HG02852 (cell line): ENCODE measurements around the gene LRRC4C.
"Not testable (repeated sequence)": the region's sequence is repeated elsewhere in the genome, so short reads cannot be mapped to it uniquely, and the experiment has no call there.

Experiments
- ATAC-seq: cut with Tn5 transposase; IDR thresholded peaks from one replicate; pipeline ENCODE4 v1.9.1; 2021; ENCODE audit warnings: mild to moderate bottlenecking, moderate library complexity; ENCODE audit not compliant: unreplicated experiment

Gene LRRC4C

DNA sequence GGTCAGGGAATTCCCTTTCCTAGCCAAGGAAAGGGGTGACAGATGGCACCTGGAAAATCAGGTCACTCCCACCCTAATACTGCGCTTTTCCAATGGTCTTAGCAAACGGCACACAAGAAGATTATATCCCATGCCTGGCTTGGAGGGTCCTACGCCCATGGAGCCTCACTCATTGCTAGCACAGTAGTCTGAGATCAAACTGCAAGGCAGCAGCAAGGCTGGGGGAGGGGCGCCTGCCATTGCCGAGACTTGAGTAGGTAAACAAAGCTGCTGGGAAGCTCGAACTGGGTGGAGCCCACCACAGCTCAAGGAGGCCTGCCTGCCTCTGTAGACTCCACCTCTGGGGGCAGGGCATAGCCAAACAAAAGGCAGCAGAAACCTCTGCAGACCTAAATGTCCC, 548.7 kb downstream of the LRRC4C start:
- not testable (repeated sequence) for ATAC-seq

DNA sequence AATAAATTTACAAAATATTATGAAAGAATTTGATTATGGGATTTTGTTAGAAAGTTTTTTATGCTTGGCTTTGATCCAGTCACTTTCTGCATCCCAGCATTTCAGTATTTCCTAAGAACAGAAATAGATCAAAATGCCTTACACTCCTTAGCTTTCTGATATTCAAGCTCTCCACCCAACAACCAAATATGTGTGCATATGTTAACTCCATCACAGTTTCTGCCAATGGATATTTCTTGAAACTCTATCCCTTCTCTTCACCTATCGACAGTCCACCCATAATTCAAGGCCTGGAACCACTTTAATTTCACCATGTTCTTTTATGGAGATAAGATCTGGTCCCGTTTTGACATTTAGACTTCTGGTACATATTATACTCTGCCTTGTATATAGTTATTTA, 565.0 kb downstream of the LRRC4C start:
- ATAC-seq: no peak

DNA sequence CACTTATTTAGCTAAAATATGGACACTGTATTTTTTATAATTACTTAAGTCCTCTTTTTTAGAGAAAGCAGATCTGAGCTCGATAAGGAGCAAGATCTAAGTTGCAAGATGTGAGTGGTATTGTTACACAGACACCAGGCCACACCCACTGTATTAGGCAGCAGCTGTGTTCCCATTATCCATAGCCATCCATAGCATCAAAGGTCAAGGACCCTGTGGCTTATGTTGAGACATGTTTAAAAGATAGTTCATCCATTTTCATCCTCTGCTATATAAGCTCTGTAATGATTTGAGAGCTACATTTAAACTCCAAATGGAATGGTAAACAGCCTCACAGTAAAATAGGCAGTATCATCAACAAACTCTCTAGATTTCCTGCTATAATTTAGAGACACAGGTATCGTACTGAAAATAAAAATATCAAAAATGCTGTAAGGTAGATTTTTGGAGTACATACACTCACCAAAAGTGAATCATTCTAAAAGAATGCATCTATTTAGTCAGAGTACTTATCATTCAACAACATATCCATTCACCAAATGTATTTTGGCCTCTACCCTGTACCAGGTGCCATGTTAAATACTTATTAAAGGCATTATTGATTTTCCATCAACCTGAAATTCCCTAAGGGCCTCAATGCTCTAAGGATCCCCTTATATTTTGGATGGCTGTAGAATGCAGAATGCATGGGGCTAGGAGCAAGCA, 574.0 kb downstream of the LRRC4C start:
- ATAC-seq: no peak

DNA sequence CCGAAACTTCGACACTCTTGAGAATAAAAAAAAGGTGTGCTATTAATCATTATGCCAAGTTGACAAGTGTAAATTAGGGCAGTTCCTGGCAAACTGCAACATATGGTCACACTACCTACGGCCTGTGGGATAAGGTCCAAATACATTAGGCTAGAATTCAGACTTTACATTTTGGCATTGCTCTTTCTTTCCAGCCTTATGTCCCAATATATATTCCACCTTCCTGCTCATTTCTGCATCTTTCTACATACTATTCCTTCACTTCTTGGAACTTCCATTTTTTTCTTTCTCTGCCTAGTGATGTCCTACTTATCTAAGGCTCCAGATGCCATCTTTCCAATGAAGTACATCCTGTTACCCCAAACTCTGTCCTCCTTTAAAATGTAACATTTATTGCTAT, 577.2 kb downstream of the LRRC4C start:
- ATAC-seq: no peak

DNA sequence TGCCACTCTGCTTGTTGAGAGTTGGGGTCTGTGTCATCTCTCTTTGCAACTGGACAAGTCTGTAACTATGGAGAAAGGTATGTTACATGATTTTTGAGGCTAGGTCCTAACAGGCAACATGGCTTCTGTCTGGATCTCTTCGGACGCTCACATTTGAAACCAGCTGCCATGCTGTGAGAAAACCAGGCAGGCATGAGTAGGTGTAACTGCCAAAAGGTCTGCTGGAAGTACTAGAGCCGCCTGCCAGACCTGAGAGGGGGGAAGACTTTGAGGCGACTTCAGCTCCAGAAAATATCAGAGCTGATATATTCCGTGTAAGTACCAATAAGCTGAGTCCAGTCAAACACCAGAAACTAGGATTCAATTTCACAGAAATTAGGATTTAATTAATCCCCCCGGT, 579.5 kb downstream of the LRRC4C start:
- no peak for ATAC-seq

DNA sequence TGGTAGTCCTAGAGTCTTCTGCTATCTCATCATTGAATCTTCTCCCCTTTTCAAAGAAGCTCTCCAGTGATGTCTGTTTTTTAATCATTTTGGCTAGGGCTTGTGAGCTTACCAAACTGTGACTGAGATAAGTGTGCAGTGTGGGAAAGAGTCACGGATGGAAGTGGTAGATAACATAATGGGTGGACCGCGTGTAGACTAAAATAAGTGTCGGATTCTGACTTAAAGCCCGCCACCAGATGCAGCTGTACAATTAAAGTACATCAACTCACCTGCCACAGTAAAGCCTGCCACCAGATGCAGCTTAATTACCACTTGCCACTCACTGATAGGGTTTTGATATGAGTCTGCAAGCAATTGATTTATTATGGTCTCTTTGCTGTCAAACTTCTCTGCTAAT, 581.5 kb downstream of the LRRC4C start:
- ATAC-seq: no peak

DNA sequence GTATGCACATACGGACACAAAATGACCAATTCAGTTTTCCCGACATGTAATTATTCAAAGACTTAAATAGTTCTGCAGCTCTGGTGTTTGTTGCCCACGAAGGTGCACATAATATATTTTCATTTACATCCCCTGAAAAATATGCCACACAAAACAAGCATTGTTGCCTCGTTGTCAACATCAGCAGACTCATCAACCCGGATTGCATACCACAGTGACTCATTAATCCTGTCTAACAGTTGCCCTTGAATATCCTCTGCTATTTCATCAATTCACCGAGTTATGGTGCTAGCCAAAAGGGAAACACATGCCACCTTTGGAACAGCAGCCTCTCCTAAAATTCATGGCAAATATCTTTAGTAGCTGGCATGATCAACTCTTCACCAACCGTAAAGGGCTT, 582.2 kb downstream of the LRRC4C start:
- no peak for ATAC-seq

DNA sequence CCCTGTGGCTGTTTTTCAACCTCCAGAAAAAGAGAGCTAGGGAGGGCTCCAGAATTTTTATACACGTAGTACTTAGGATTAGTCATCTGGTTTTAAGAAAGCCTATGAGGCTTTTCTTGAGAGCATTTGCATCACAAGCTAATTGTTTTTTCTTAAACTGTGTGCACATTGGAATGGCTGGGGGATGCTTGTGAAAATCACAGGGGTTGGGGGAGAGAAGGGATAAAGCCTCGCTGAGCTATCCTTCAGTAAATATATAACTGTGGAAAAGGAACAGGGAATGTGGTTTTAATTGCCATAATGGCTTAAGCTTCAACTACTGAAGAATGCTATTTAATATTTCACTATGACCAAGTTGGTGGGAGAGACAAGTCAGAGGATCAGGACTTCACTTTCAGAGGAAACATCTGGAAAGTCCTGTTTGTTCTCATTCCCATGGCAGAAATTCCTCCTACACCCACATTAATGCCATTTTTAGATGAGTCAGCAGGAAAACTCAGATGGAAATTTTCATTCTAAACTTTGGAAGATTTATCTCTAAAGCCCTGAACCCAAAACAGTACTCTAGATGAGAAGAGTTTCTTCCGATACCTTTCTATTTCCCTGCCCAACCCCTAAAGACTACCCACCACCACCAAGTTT, 591.3 kb downstream of the LRRC4C start:
- ATAC-seq: no peak

DNA sequence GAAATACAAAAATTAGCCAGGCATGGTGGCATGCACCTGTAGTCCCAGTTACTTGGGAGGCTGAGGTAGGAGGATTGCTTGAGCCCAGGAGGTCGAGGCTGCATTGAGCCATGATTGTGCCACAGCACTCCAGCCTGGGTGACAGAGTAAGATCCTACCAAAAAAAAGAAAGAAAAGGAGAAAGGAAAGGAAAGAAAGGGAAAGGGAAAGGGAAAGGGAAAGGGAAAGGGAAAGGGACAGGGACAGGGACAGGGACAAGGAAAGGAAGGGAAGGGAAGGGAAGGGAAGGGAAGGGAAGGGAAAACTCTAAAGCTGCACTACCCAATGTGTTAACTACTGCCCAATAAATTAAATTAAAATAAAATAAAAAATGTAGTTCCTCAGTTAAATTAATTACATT, 601.7 kb downstream of the LRRC4C start:
- ATAC-seq: not testable (repeated sequence)

DNA sequence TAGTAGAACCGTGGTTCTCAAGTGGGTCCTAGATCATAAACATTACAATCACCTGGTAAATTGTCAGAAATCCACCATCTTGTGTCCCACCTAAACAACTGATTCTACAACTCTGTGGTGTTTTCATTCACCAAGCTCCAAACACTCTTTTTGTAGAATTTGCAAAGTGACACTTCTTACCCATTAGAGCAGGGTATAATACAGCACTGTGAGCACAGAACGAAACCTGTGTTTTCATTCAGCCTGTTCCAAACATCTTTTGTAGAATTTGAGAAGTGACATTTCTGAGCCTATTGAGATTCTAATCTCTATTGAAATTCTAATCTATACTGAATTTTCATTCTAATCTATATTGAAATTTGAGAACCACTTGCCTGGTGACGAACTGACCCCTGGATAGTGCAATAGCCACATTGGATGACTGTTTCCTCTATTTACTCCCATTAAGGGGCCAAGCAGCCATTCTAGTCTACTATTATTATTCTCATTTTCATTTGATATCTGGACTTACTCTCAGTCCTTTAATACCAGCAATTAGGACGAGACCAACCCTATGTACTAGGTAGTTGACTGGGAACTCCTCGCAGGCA, 616.6 kb downstream of the LRRC4C start:
- ATAC-seq: no peak

DNA sequence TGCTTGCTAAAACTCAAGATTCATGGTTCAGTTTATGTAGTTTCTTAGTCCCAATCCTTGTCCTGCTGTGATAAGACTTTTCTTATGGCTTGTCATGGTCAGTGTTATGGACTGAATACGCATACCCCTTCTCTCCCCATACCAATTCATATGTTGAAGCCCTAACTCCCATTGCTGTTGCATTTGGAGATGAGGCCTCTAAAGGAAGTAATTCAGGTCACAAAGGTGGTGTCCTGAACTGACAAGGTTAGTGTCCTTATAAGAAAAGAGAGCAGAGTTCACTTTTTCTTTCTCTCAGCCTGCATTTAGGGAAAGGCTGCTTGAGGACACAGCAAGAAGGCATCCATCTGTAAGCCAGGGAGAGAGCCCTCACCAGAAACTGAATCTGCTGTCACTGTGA, 618.2 kb downstream of the LRRC4C start:
- ATAC-seq: no peak

DNA sequence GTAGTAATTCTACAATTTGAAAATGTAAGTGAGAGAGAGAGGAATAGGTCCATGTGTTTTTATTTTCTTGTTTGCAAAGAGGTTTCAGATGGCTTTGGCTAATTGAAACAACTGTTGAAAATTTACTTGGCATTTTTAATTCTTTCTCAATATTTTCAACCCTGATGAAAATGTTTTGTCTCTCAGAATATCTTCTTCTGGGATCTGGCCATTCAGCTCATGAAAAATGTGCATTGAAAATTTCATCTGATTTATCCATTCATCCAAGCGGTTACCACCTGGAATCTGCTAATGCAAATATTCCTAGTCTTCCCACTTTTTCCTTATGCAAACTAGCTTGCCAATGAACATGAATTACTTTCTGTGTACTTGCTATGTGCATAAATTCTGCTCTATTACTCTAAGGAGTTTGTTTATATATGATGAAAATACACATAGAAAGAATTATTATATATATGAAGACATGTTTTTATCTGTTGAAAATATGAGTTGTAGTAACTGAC, 621.2 kb downstream of the LRRC4C start:
- no peak for ATAC-seq

DNA sequence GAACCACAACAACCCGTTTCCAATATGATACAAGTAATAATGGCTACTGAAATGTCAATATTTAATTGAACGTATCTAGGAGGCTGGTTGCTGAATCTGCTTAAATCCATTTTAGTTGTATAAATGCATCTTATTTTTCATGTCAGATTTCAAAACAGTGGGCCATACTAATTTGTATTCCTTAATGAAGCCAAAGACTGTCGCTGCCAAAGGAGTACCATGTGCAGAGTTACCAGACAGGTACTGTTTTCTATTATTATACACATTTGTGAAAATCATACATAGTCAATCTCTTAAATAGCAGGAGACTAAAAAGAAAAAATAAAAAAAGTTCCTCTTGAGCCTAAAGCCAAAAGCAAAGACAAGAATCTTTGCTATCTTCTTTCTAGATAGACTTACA, 632.3 kb downstream of the LRRC4C start:
- ATAC-seq: no peak

DNA sequence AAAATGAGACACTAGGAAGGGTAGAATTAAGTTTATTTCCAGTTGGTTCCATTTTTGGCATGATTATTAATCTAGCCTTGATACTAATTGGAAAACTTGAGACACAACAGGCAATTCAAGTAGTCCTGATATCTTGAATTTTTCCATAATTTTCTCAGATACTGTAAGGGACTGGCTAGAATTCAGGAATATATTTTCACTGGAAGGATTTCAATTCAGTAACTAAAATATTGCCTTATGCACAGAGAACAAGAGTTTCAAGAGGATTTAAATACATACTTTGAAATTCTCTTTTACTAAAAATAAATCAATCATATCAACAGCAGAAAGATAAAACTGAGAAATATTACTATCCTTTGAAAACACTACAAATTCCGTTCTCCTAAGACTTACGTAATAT, 632.9 kb downstream of the LRRC4C start:
- ATAC-seq: no peak

DNA sequence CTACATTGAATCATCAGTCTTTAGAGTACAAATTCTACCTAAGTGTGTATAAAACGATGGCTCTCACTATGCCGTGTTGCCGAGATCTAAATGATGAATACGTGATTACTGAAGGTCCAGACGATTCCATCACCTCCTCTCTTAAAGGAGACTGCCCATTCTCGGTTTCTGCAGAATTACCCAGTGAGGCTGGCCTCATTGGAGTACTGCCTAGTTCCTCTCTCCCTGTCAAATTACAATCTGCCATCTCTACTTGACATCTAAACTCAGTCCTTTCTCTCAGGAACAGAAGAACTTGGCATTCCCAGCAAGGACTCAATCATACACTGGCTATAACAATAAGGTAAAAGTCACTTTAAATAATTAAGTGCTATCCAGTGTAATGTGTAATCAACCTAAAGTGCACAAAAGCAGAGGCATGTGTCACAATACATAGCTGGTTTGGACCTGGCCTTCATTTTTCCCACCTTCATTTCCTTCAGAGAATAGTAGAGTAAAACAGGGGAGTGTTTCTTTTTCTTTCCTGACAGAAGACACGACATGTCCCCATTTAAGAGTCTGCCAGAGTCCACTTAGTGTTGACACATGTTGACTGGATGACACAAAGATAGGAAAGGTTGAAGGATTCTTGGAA, 634.1 kb downstream of the LRRC4C start:
- ATAC-seq: no peak

DNA sequence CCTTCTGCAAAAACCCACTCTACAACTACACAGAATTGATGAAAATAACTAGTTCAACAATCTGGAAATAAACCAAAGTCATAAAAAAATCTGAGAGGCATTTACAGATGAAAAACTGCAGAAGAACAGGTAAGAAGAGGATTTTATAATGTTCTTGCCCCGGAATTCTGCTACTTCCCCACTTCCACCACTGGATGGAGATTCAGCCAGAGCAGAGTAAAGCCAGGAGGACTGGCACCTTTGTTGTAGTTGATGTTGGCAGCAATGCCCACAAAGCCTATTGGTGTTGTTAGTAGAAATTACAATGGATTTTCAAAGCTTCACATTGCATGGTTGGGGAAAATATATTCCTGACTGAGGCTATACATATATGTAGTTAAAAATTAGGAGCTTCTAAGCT, 640.2 kb downstream of the LRRC4C start:
- no peak for ATAC-seq

DNA sequence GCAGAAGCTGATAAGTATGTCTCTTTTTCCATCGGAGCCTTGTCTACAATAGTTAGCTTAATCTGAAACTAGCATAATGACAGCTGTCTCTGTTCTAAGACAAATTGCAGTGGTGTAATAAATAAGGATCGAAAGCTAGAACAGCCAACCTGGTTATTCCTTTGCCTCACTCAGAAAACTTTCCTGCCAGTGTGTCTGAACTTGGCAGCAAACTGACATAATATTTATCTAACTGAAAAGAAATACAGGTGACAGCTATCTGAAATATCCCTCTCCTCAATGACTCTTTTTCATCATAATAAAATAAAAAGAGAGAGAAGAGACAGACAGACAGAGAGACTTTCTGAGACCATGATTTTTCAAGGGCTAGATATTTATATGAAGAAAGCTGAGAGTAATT, 642.5 kb downstream of the LRRC4C start:
- ATAC-seq: no peak

DNA sequence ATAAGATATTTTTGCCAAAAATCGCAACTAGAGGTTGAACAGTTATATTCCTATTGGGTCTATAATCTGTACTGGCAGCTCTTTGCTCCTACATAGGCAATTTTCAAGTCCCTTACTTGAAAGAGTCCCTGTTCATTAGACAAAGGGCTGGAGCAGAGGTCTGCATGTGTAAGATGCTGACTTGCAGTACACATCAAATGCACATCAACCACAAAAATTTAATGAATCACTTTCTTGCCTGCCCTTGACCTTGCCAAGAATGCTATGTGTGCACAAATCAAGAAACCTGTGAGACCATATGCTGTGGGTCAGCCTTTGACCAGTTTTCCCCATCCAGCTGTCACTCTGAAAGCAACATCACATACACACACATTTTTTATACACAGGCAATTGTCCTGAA, 661.5 kb downstream of the LRRC4C start:
- no peak for ATAC-seq

DNA sequence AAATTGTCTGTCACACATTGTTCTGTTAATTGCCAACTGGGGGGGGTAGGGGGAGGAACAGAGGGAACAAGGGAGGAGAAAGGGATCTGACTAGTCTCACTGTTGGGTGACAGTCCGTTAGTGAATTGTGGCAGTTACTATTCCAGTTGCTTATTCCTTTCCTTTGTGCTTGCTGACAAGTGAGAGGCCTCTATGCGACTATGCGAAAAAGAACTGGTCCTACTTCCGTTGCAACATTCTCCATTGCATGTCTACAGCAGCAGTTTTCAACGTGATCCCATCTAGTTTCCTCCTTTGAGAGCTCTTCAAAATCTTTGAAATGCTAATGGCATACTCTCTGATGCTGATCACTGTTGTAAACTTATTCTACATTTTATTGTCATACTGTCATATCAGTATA, 672.2 kb downstream of the LRRC4C start:
- ATAC-seq: no peak

DNA sequence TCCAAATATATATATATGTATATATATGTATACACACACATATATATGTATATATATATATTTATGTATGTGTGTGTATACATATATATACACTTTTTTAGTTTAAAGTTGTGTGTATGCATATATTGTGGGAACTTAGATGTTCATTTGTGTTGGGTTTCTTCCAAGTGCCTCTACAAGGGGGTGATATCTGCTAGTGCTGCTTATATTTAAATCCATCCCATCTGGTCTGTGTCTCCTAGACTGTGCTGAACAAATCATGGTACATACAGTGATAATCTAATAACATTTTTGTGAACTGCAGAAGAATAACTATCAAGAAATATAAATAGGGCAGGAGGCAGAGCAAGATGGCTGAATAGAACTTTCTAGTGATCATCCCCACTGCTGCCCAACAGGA, 696.4 kb downstream of the LRRC4C start:
- ATAC-seq: no peak

DNA sequence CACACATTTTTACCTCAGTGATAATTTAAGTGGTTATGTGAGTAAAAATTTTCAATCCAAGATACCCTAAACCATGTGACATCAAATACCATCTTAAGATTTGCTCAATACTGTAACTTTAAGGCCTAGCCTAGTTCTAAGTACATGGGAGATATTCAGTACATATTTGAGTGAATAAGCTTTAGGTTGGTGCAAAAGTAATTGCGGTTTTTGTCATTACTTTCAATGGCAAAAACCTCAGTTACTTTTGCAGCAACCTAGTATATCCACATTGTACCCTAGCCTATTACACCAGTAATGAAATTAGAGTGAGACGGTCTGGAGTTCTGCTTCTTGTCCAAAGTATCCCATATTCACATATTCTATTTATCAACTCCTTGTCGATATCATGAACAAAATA, 700.1 kb downstream of the LRRC4C start:
- ATAC-seq: no peak

DNA sequence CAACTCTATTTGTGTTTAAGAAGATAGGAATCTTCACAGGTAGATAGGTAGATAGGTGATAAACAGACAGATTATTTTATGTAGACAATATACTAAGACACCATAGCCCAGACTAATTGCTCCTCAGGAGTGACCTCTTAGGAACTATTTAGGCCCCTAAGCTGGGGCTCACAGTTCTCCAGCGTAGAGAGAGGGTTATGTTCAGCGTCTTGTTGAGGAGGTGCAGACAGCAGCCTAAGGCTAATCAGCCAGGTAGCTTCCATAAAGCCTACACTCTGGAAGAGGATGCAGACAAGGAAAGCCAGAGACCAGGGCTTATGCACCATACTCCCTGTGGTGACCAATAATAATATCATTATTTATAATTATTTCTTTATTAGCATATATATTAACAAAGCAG, 705.2 kb downstream of the LRRC4C start:
- ATAC-seq: no peak
